Measurements from ENCODE around the gene NBPF11.
"Not testable (repeated sequence)": the region's sequence is repeated elsewhere in the genome, so short reads cannot be mapped to it uniquely, and the experiment has no call there.

Gene NBPF11

DNA sequence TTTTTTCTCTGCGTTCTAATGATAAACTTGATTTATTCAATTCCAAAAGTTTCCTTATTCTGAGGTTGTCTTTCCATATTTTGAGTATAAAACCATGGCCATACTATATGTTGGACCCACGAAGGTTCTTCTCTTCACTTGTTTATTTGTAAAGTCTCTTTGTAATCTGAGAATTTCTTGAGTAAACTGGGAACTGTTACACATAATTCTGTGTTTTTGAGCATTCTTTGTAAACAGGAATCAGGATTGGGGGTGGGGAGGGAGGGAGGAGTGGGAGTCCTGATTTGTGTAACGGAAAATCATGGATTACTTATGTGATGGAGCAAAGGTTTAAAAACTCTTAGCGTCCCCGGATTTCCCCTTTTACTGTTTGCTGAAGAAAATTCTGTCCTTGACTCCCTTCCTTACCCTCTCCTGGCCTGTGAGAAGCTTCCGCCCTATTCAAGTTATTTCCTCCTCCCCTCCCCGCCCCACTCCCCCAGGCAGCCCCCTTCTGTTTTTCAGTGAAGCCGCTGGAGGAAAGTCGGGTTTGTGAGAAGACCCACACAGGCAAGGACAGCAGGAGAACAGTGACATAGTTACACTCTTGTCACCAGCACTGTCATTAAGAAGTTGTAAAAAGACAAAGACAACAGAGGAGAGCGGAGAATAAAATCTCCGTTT is 6.4 kb upstream of the NBPF11 start:
- H3K27ac Mint-ChIP-seq, result no peak overlapping the region
- H3K27me3 Mint-ChIP-seq, result peaks cover 8% of the 10 kb centered on the region
- H3K4me1 Mint-ChIP-seq (ENCODE audit: low read depth), result peaks cover 12% of the 10 kb centered on the region
- H3K9me3 Mint-ChIP-seq (ENCODE audit: low read depth), result no peaks in the 10 kb centered on the region
- H3K36me3 Mint-ChIP-seq, result no peaks in the 10 kb centered on the region
- H3K4me3 Mint-ChIP-seq, result peak overlapping the region; percentile 65

DNA sequence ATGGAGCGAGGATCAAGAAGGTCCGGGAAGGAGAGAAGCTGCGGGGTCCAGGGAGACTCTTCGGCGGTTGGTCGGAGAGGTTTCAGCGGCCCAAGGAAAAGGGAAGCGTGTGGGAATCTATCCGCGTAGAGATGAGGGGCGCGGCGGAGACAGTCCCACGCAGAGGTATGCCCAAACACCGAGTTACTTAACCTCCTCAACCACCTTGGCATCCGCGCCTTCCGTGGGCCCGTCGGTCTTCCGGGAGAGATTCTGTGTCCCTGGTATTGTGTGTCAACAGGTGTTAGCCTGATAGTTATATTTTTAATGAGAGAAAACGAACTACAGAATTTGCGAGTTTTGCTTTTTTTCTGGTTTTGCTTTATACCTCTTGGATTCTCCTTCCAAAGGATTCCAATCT is 5.7 kb upstream of the NBPF11 start:
- Mint-ChIP-seq H3K4me3 (peak overlapping the region; percentile 65), H3K4me1 (ENCODE audit: low read depth) (peaks cover 13% of the 10 kb centered on the region)
- H3K27me3 Mint-ChIP-seq; H3K27ac Mint-ChIP-seq; H3K36me3 Mint-ChIP-seq; H3K9me3 Mint-ChIP-seq (ENCODE audit: low read depth): not testable (repeated sequence)

DNA sequence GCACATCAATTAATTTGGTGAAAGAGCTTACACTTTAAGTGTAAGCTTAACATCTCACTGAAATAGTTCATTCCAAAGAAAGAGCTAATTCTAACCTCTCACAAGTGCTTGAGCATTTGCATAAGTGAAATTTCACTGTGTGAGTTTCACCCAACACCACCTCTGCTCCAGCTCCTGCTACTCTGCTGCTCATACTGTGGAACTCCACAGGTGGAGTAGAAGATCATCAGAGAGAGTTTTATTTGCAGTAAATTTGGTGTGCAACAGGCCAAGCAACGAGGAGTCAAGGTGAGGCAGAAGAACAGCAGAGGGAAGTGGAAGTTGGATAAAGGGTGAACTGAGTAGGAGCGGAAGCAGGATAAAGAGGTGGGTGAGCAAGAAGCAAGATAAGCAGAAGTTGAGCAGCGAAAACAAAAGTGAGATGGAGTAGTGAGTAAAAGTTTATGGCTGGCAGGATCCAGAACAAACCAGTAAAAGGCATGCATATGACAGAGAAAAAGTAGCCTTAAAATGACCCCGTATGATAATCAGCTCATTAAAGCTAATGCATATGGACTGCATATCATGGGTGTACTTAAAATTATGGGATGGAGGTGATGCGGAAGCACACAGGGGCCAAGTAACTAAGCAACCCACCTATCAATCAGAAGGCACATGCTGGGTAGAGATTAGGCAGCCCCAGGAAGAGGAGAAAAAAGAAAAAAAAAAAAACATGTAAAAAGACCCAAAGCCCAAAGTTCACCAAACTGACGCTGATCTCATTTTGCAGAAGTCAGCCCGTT is 3.6 kb upstream of the NBPF11 start:
- H3K36me3 Mint-ChIP-seq; H3K9me3 Mint-ChIP-seq (ENCODE audit: low read depth); H3K27me3 Mint-ChIP-seq: not testable (repeated sequence)
- peak overlapping the region; percentile 34 for H3K27ac Mint-ChIP-seq
- H3K4me1 Mint-ChIP-seq (ENCODE audit: low read depth), result peaks cover 22% of the 10 kb centered on the region
- peak overlapping the region; percentile 61 for H3K4me3 Mint-ChIP-seq

DNA sequence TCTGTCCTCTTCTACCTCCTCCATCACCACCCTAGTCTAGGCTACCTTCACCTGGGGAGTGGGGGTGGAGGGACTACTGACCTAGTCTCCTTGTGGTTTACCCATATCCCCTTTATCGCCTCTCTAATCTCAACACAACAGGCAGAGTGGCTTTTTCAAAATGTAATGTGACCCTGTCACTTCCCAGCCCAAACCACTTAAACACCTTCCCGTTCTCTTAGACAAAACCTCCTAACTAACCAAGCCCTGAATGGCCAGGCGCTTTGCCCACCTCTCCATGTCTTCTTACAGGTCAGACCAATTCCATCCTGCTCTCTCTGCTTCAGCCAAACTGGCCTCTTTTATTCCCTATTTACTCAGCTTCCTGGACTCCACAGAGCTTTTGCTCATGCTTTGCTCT is 714 bp upstream of the NBPF11 start:
- H3K9me3 Mint-ChIP-seq (ENCODE audit: low read depth); H3K36me3 Mint-ChIP-seq; H3K27me3 Mint-ChIP-seq: not testable (repeated sequence)
- peak overlapping the region; percentile 77 for H3K4me3 Mint-ChIP-seq
- H3K4me1 Mint-ChIP-seq (ENCODE audit: low read depth), result peaks cover 16% of the 10 kb centered on the region
- H3K27ac Mint-ChIP-seq, result peak overlapping the region; percentile 41

DNA sequence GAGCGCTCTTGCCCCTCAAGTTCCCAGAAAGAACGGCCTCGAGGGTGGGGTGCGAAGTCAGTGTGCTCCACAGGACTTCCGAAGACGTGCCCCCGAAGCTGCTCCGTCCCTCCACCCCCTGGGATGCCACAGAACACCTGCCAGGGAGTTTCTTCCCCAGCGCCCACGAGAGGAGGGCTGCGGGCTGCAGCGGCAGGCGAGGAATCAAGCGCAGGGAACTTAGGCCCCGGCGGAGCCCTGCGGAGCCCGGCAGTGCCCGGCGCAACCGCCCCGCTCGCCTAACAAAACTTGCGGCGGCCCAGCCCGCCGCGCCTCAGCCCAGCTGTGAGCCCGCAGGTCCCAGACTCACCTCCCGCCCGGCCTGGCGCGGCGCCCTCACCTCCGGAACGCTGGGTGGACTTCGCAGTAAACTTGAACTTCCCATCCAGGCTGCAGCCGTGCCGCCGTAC is 686 bp downstream of the NBPF11 start:
- H3K4me1 Mint-ChIP-seq (ENCODE audit: low read depth), result peaks cover 16% of the 10 kb centered on the region
- not testable (repeated sequence) for H3K27ac Mint-ChIP-seq; H3K36me3 Mint-ChIP-seq; H3K27me3 Mint-ChIP-seq; H3K9me3 Mint-ChIP-seq (ENCODE audit: low read depth)
- H3K4me3 Mint-ChIP-seq, result peak overlapping the region; percentile 97

DNA sequence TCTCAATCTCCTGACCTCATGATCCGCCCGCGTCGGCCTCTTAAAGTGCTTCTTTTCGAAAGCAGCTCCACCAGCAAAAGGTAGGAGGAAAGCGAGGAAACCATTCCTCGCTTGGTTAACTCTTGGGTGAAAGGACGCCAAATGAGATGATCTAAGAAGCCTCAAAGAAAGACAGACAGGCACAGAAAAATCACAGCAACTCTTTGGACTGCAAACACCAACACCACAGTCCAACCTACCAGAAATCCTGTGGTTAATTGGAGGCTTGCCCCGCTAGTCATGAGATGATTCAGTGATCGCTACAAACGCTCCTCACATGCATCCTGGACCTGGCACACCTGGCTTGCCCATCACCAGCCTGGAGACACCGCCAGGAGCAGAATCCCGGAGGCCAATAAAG is 1.1 kb downstream of the NBPF11 start:
- peak overlapping the region; percentile 97 for H3K4me3 Mint-ChIP-seq
- H3K27ac Mint-ChIP-seq; H3K9me3 Mint-ChIP-seq (ENCODE audit: low read depth); H3K27me3 Mint-ChIP-seq; H3K36me3 Mint-ChIP-seq: not testable (repeated sequence)
- H3K4me1 Mint-ChIP-seq (ENCODE audit: low read depth), result peaks cover 13% of the 10 kb centered on the region

DNA sequence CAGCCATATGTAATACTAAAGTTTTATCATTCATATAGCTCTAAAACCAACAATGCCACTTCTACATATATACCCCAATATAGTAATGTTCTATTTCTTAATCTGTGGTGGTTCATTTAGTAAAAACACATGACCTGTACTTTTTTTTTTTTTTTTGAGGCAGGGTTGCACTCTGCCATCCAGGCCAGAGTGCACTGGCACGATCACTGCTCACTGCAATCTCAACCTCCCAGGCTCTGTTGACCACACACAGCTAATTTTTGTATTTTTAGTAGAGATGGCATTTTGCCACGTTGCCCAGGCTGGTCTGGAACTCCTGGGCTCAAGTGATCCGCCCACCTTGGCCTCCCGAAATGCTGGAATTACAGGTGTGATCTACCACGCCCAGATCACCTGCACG is 2.1 kb downstream of the NBPF11 start:
- H3K36me3 Mint-ChIP-seq; H3K4me3 Mint-ChIP-seq; H3K27me3 Mint-ChIP-seq; H3K27ac Mint-ChIP-seq; H3K9me3 Mint-ChIP-seq (ENCODE audit: low read depth): not testable (repeated sequence)
- H3K4me1 Mint-ChIP-seq (ENCODE audit: low read depth), result peaks cover 11% of the 10 kb centered on the region

DNA sequence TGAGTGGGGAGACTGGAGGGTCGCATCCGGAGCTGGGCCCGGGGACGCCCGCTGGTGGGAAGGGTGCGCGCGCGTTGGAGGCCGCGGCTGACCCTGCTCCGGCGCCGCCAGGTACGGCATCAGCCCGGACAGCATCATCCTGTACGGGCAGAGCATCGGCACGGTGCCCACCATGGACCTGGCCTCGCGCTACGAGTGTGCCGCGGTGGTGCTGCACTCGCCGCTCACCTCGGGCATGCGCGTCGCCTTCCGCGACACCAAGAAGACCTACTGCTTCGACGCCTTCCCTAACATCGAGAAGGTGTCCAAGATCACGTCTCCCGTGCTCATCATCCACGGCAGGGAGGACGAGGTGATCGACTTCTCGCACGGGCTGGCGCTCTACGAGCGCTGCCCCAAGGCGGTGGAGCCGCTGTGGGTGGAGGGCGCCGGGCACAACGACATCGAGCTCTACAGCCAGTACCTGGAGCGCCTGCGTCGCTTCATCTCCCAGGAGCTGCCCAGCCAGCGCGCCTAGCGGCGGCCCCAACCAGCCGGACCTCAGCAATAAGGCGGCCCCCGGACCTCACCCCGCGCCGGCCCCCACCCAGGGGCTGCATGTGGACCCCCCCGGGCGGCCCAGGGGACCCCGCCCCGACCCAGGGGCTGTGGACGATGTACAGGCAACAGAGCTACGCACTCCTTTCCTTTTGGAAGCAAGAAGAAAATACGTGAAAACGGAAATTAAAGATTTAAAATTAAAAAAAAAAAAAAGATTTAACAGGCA is 2.8 kb downstream of the NBPF11 start:
- H3K4me1 Mint-ChIP-seq (ENCODE audit: low read depth), result peaks cover 11% of the 10 kb centered on the region
- not testable (repeated sequence) for H3K27me3 Mint-ChIP-seq; H3K4me3 Mint-ChIP-seq; H3K36me3 Mint-ChIP-seq; H3K9me3 Mint-ChIP-seq (ENCODE audit: low read depth); H3K27ac Mint-ChIP-seq

DNA sequence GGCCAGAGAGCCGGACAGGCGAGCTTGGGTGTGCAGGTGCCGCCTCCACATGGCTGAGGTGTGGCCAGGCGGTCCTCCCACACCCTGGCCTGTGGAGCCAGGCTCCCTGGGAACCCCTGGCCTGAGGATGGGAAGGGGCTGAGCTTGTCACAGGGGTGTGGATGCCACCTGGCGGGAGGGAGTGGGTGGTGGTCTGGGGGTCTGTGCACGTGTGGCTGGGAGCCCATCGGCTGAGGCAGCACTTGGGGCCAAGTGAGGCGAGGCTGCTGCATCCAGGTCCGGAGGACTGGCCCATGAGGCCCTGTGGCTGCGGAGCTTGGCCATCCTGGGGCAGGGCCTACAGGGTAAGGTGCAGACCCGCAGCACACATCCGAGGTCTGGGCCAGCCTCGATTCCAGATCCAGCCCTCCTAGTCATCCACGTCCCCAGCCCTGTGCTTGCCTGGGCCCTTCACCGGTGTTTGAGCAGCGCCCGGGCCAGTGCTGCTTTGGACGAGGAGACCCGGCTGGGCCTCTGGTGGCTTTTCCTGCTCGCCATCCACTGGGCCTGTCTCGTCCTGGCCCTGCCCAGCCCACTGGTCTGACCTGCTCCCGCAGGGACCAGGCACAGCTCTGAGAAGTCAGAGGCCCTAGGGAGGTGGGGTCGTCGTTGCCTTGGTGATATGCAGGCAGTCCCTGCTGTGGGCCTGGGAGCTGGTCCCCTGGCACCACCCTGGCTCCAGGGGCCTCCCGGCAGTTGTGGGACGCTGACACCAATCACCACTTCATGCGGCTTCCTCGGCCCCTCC is 4.8 kb downstream of the NBPF11 start:
- not testable (repeated sequence) for H3K4me1 Mint-ChIP-seq (ENCODE audit: low read depth); H3K4me3 Mint-ChIP-seq

DNA sequence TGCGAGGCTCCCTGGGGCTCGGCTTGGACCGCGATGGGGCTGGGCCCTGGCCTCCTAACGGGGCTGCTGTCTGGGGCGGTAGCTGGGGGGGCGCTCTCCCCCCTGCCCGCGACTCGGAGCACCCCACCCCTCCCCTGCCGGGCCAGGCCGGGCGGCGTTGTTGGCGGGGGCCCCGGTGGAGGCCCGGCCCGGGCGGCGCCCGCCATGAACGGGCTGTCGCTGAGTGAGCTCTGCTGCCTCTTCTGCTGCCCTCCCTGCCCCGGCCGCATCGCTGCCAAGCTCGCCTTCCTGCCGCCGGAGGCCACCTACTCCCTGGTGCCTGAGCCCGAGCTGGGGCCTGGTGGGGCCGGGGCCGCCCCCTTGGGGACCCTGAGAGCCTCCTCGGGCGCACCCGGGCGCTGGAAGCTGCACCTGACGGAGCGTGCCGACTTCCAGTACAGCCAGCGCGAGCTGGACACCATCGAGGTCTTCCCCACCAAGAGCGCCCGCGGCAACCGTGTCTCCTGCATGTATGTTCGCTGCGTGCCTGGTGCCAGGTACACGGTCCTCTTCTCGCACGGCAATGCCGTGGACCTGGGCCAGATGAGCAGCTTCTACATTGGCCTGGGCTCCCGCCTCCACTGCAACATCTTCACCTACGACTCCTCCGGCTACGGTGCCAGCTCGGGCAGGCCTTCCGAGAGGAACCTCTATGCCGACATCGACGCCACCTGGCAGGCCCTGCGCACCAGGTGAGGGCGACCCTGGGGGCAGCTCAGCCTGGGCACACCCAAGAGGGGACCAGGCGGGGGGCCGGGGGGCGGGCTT is 5.7 kb downstream of the NBPF11 start:
- H3K4me1 Mint-ChIP-seq (ENCODE audit: low read depth); H3K9me3 Mint-ChIP-seq (ENCODE audit: low read depth); H3K4me3 Mint-ChIP-seq; H3K27ac Mint-ChIP-seq; H3K36me3 Mint-ChIP-seq; H3K27me3 Mint-ChIP-seq: not testable (repeated sequence)

More for the DNA sequence above, 4.8 kb downstream of the NBPF11 start:
- H3K27me3 Mint-ChIP-seq; H3K36me3 Mint-ChIP-seq; H3K9me3 Mint-ChIP-seq (ENCODE audit: low read depth); H3K27ac Mint-ChIP-seq: not testable (repeated sequence)

DNA sequence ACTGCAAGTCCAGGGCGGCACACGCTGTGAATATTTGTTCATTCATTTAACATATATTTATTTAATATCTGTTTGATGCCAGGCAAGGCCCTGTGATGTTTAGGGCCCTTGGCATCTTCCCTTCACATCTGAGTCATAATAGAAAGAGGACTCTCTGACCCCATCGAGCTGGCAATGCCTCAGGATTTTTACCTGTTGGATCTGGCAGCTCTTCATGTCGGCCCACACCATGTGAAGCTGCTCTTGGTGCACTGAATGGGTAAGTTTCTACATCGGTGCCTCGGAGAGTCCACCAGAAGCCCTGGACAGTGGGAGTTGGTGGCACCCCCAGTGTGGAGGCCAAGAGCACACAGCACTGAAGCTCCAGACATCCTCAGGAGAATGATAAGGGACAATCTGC is 8.9 kb downstream of the NBPF11 start:
- not testable (repeated sequence) for H3K4me3 Mint-ChIP-seq; H3K27ac Mint-ChIP-seq; H3K4me1 Mint-ChIP-seq (ENCODE audit: low read depth); H3K36me3 Mint-ChIP-seq; H3K27me3 Mint-ChIP-seq; H3K9me3 Mint-ChIP-seq (ENCODE audit: low read depth)

DNA sequence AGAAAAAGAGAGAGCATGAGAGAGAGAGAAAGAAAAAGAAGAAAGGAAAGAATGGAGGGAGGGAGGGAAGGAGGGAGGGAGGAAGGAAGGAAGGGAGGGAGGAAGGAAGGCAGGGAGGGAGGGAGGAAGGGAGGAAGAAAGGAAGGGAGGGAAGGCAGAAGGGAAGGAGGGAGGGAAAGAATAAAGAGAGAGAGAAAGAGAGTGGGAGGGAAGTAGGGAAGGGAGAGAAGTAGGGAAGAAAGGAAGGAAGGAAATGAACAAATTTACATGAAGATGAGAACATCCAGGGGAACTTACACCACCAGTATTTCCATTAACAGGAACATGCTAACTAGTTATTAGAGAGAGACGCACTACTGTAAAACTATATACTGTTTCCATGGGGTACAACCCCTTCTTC is 10.1 kb downstream of the NBPF11 start:
- not testable (repeated sequence) for H3K36me3 Mint-ChIP-seq, H3K4me3 Mint-ChIP-seq

DNA sequence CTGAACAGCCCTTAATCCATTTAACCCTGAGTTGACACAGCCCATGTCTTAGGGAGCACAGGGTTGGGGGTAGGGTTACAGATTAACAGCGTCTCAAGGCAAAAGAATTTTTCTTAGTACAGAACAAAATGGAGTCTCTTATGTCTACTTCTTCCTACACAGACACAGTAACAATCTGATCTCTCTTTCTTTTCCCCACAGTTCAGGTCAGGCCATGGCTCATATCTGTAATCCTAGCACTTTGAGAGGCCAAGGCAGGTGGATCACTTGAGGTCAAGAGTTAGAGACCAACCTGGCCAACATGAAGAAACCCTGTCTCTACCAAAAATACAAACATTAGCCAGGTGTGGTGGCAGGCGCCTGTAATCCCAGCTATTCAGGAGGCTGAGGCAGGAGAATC is 13.5 kb downstream of the NBPF11 start:
- H3K36me3 Mint-ChIP-seq, H3K27ac Mint-ChIP-seq: not testable (repeated sequence)

More for the DNA sequence above, 10.1 kb downstream of the NBPF11 start:
- not testable (repeated sequence) for H3K27ac Mint-ChIP-seq; H3K9me3 Mint-ChIP-seq (ENCODE audit: low read depth); H3K4me1 Mint-ChIP-seq (ENCODE audit: low read depth); H3K27me3 Mint-ChIP-seq

DNA sequence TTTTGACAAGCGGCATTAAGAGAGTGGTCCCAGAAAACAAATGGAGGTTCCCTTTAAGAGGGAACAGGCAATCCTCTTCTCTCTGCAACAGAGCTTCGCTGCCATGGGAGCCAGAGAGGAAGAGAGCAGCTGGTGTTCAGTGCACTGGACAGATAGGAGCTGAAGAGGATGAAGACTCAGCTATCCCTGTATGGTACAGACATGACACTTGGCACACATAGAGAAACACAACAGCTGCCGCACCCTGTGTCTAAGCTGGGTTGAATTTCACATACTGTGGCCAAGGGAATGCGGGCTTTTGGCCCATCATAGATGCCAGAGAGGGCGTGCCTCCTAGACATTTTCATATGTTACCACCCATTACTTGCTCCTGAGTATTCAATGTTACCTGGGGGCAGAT is 29.7 kb downstream of the NBPF11 start:
- H3K4me3 Mint-ChIP-seq; H3K9me3 Mint-ChIP-seq (ENCODE audit: low read depth); H3K36me3 Mint-ChIP-seq; H3K4me1 Mint-ChIP-seq (ENCODE audit: low read depth); H3K27me3 Mint-ChIP-seq; H3K27ac Mint-ChIP-seq: not testable (repeated sequence)

More for the DNA sequence above, 13.5 kb downstream of the NBPF11 start:
- H3K9me3 Mint-ChIP-seq (ENCODE audit: low read depth); H3K4me3 Mint-ChIP-seq; H3K27me3 Mint-ChIP-seq; H3K4me1 Mint-ChIP-seq (ENCODE audit: low read depth): not testable (repeated sequence)
